ENCODE measurements around the gene SLN. TPM values are rescaled to one million over a fixed set of nuclear protein-coding genes. Genes with fewer than 3 reads are reported as not detected.

Gene SLN
- total RNA-seq, 2 experiments from 2014 or later = not detected

GRCh38 chr11:107704451-107704850, 7.4 kb downstream of the SLN start:
- Mint-ChIP-seq H3K4me3 (no peak overlapping the region), H3K36me3 (no peaks in the 10 kb centered on the region), H3K4me1 (no peaks in the 10 kb centered on the region), H3K27ac (no peak overlapping the region), H3K9me3 (no peaks in the 10 kb centered on the region), H3K27me3 (peaks cover 33% of the 10 kb centered on the region)
- DNase-seq = no peak

GRCh38 chr11:107702723-107703122, 9.1 kb downstream of the SLN start:
- Mint-ChIP-seq H3K4me3 (no peak overlapping the region), H3K27me3 (peaks cover 36% of the 10 kb centered on the region), H3K36me3 (no peaks in the 10 kb centered on the region), H3K4me1 (no peaks in the 10 kb centered on the region), H3K27ac (no peak overlapping the region), H3K9me3 (no peaks in the 10 kb centered on the region)
- DNase-seq = no peak

GRCh38 chr11:107702109-107702660, 9.7 kb downstream of the SLN start:
- H3K36me3 Mint-ChIP-seq = no peaks in the 10 kb centered on the region
- no peak overlapping the region for H3K4me3 Mint-ChIP-seq
- no peaks in the 10 kb centered on the region for H3K9me3 Mint-ChIP-seq
- H3K27ac Mint-ChIP-seq = no peak overlapping the region
- no peak for DNase-seq
- H3K4me1 Mint-ChIP-seq = no peaks in the 10 kb centered on the region
- H3K27me3 Mint-ChIP-seq = peaks cover 36% of the 10 kb centered on the region

- Mint-ChIP-seq H3K4me1 (no peaks in the 10 kb centered on the region), H3K9me3 (no peaks in the 10 kb centered on the region), H3K36me3 (no peaks in the 10 kb centered on the region), H3K27me3 (peaks cover 41% of the 10 kb centered on the region), H3K4me3 (no peak overlapping the region), H3K27ac (no peak overlapping the region)
- no peak for DNase-seq
These were observed 12.2 kb downstream of the SLN start for GRCh38 chr11:107699371-107700285.

- H3K4me1 Mint-ChIP-seq = no peaks in the 10 kb centered on the region
- DNase-seq = no peak
- H3K27me3 Mint-ChIP-seq = peaks cover 39% of the 10 kb centered on the region
- H3K27ac Mint-ChIP-seq = no peak overlapping the region
- no peaks in the 10 kb centered on the region for H3K9me3 Mint-ChIP-seq
- no peaks in the 10 kb centered on the region for H3K36me3 Mint-ChIP-seq
- H3K4me3 Mint-ChIP-seq = no peak overlapping the region
These were observed 14.6 kb downstream of the SLN start for GRCh38 chr11:107697291-107697690.

GRCh38 chr11:107696140-107696539, 15.7 kb downstream of the SLN start:
- Mint-ChIP-seq H3K4me1 (no peaks in the 10 kb centered on the region), H3K4me3 (no peak overlapping the region), H3K36me3 (no peaks in the 10 kb centered on the region), H3K27me3 (peaks cover 46% of the 10 kb centered on the region), H3K27ac (no peak overlapping the region), H3K9me3 (no peaks in the 10 kb centered on the region)
- no peak for DNase-seq

- Mint-ChIP-seq H3K36me3 (no peaks in the 10 kb centered on the region), H3K9me3 (no peaks in the 10 kb centered on the region), H3K4me3 (no peak overlapping the region), H3K27me3 (peaks cover 48% of the 10 kb centered on the region), H3K27ac (no peak overlapping the region), H3K4me1 (no peaks in the 10 kb centered on the region)
- DNase-seq = no peak
These were observed 16.4 kb downstream of the SLN start for GRCh38 chr11:107695446-107695845.

GRCh38 chr11:107691000-107691750, 20.7 kb downstream of the SLN start:
- H3K36me3 Mint-ChIP-seq = no peaks in the 10 kb centered on the region
- H3K27ac Mint-ChIP-seq = no peak overlapping the region
- H3K4me3 Mint-ChIP-seq = no peak overlapping the region
- H3K27me3 Mint-ChIP-seq = peaks cover 27% of the 10 kb centered on the region
- H3K9me3 Mint-ChIP-seq = no peaks in the 10 kb centered on the region
- no peak for DNase-seq
- H3K4me1 Mint-ChIP-seq = no peaks in the 10 kb centered on the region

- H3K36me3 Mint-ChIP-seq = no peaks in the 10 kb centered on the region
- H3K27me3 Mint-ChIP-seq = peaks cover 24% of the 10 kb centered on the region
- no peak overlapping the region for H3K27ac Mint-ChIP-seq
- H3K4me3 Mint-ChIP-seq = no peak overlapping the region
- peak; percentile 32 for DNase-seq
- no peaks in the 10 kb centered on the region for H3K9me3 Mint-ChIP-seq
- no peaks in the 10 kb centered on the region for H3K4me1 Mint-ChIP-seq
These were observed 22.3 kb downstream of the SLN start for GRCh38 chr11:107689317-107690202.

GRCh38 chr11:107688322-107688918, 23.4 kb downstream of the SLN start:
- Mint-ChIP-seq H3K27ac (no peak overlapping the region), H3K27me3 (peaks cover 24% of the 10 kb centered on the region), H3K4me3 (no peak overlapping the region), H3K9me3 (no peaks in the 10 kb centered on the region), H3K36me3 (no peaks in the 10 kb centered on the region), H3K4me1 (no peaks in the 10 kb centered on the region)
- no peak for DNase-seq

GRCh38 chr11:107683807-107684206, 28.0 kb downstream of the SLN start:
- no peaks in the 10 kb centered on the region for H3K9me3 Mint-ChIP-seq
- H3K4me3 Mint-ChIP-seq = no peak overlapping the region
- H3K27ac Mint-ChIP-seq = no peak overlapping the region

GRCh38 chr11:107683061-107683460, 28.8 kb downstream of the SLN start:
- Mint-ChIP-seq H3K9me3 (no peaks in the 10 kb centered on the region), H3K27ac (no peak overlapping the region), H3K4me3 (no peak overlapping the region), H3K27me3 (no peaks in the 10 kb centered on the region), H3K4me1 (no peaks in the 10 kb centered on the region), H3K36me3 (no peaks in the 10 kb centered on the region)
- no peak for DNase-seq

More at GRCh38 chr11:107683807-107684206, 28.0 kb downstream of the SLN start:
- H3K36me3 Mint-ChIP-seq = no peaks in the 10 kb centered on the region
- no peak for DNase-seq
- no peaks in the 10 kb centered on the region for H3K4me1 Mint-ChIP-seq
- H3K27me3 Mint-ChIP-seq = no peaks in the 10 kb centered on the region

- Mint-ChIP-seq H3K4me1 (no peaks in the 10 kb centered on the region), H3K27me3 (no peaks in the 10 kb centered on the region), H3K4me3 (no peak overlapping the region), H3K9me3 (no peaks in the 10 kb centered on the region), H3K36me3 (no peaks in the 10 kb centered on the region), H3K27ac (no peak overlapping the region)
- no peak for DNase-seq
These were observed 29.3 kb downstream of the SLN start for GRCh38 chr11:107682572-107682971.

- H3K9me3 Mint-ChIP-seq = no peaks in the 10 kb centered on the region
- no peaks in the 10 kb centered on the region for H3K36me3 Mint-ChIP-seq
These were observed 29.7 kb downstream of the SLN start for GRCh38 chr11:107682171-107682570.

More at GRCh38 chr11:107682171-107682570, 29.7 kb downstream of the SLN start:
- Mint-ChIP-seq H3K27ac (no peak overlapping the region), H3K4me1 (no peaks in the 10 kb centered on the region), H3K27me3 (no peaks in the 10 kb centered on the region), H3K4me3 (no peak overlapping the region)
- DNase-seq = no peak

Measured in activated naive CD8-positive, alpha-beta T cell treated with anti-CD3 and anti-CD28 coated beads for 36 hours (primary cell).